PFSK-1 (cell line): ENCODE results near the gene MAP6D1.

Experiments
- SIN3A ChIP-seq: IDR thresholded peaks from 2 replicates; pipeline ENCODE4 v1.6.1; 2012; ENCODE audit warnings: mild to moderate bottlenecking, low read length, moderate library complexity, borderline replicate concordance; ENCODE audit not compliant: insufficient read depth
- TAF1 ChIP-seq: IDR thresholded peaks from 2 replicates; pipeline ENCODE4 v1.6.1; 2012; ENCODE audit warnings: low read length, control low read depth, borderline replicate concordance; ENCODE audit not compliant: insufficient read depth

DNA sequence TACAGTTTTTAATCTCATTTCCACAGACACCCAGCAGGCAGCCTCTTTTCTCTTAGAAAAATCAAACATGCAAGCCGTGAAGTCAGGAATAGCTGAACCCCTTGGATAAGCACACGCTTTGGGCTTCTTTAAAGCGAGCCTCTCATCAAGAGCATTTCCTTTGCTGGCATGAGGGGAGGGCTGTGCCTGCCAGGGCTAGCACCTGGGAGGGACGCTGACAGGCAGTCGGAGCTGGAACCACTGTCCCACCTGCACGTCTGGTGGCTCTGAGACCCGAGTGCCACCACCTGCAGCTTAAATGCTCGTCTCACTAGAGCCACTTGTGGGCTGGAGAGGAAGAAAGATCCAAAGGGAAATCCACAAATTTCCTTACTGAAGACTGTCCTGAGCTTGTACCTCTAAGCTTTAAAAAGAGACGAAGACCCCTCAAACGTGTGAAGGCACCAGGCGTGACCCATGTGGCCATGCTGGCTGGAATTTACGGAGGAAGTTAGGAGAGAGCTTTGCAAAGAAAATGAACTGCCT, 9.4 kb downstream of the MAP6D1 start:
- TF ChIP-seq SIN3A (no peak), TAF1 (no peak)
